ENCODE data around the gene SVOPL.

- no peak for TF ChIP-seq CTCF (IDR thresholded peaks at IDR 0.05)
- TF ChIP-seq POLR2AphosphoS5 (IDR thresholded peaks at IDR 0.05; ENCODE audit: insufficient read depth in 1 of 2, low read depth in 1 of 2), result no peak
- no peak for TF ChIP-seq POLR2A (IDR thresholded peaks at IDR 0.05)
Measured at GRCh38 chr7:138632384-138632783, 68.8 kb downstream of the SVOPL start.
